Gastroesophageal sphincter (tissue), 4 donors: ENCODE results near the gene SLC46A1. TPM values are rescaled to one million over a fixed set of nuclear protein-coding genes. Genes with fewer than 3 reads are reported as not detected.

Source experiments
- ATAC-seq: fragments of 150-250 bp; one replicate; pipeline ENCODE4 v1.9.1; 2016; ENCODE audit warnings: mild to moderate bottlenecking, moderate library complexity
- H3K27ac ChIP-seq, 4 donors: fragments of 200-600 bp; sonication (generic) in 3 of 4; 1 replicate in 3 of 4; 2 replicates in 1 of 4; pipeline ENCODE4 v1.5.1; 2016 to 2019
- H3K27me3 ChIP-seq: fragments of 200-600 bp; sonication (generic); one replicate; pipeline ENCODE4 v1.5.1; 2019
- H3K36me3 ChIP-seq, 2 donors: fragments of 200-600 bp; sonication (generic); one replicate each; pipeline ENCODE4 v1.5.1; 2019; ENCODE audit warnings: control low read depth in 1 of 2
- H3K4me1 ChIP-seq, 3 donors: fragments of 200-600 bp; sonication (generic); 1 replicate in 2 of 3; 2 replicates in 1 of 3; pipeline ENCODE4 v1.5.1; 2016 to 2019; ENCODE audit warnings: control low read depth in 2 of 3
- H3K4me3 ChIP-seq, 2 donors: fragments of 200-600 bp; sonication (generic); one replicate each; pipeline ENCODE4 v1.5.1; 2019; ENCODE audit warnings: mild to moderate bottlenecking in 1 of 2, moderate library complexity in 1 of 2
- H3K9me3 ChIP-seq, 3 donors: fragments of 200-600 bp; sonication (generic); one replicate each; pipeline ENCODE4 v1.5.1; 2017 to 2019; ENCODE audit warnings: control low read depth in 2 of 3
- CTCF ChIP-seq, 4 experiments: fragments of 200-600 bp in 2 of 4; fragments of 450-650 bp in 2 of 4; sonication (generic) in 1 of 4; IDR thresholded peaks; one replicate each; pipeline ENCODE4 v1.5.1; 2017 to 2019; ENCODE audit warnings: antibody characterized with exemption in 4 of 4, mild to moderate bottlenecking in 2 of 4, moderate library complexity in 2 of 4
- EP300 ChIP-seq: sonication (generic); formaldehyde crosslinking; IDR thresholded peaks from one replicate; pipeline ENCODE4 v1.6.1; 2017; ENCODE audit warnings: antibody characterized with exemption, mild to moderate bottlenecking
- POLR2A ChIP-seq, 2 donors: fragments of 450-650 bp; IDR thresholded peaks; one replicate each; pipeline ENCODE4 v1.6.1; 2017; ENCODE audit warnings: antibody characterized with exemption in 2 of 2, mild to moderate bottlenecking in 2 of 2, moderate library complexity in 1 of 2
- POLR2AphosphoS5 ChIP-seq: sonication (generic); formaldehyde crosslinking; IDR thresholded peaks from one replicate; pipeline ENCODE4 v1.6.1; 2017; ENCODE audit warnings: antibody characterized with exemption
- WGBS, 2 donors: methylation state at CpG; one replicate each; pipeline ENCODE4 v1.1.5; 2018; ENCODE audit warnings: low coverage in 1 of 2; 5-methylcytosine and 5-hydroxymethylcytosine counted together
- total RNA-seq, 4 donors: library from RNA; depleted of rRNA; stranded (reverse); fragments of >200 nt; gene quantifications; one replicate each; pipeline ENCODE4 v1.1.0, GENCODE V29; 2016

SLC46A1 gene
- 1 to 10 TPM; 7.9 to 9.7 (median 8.4) TPM for total RNA-seq

GRCh38 chr17:28405632-28406472 is at the start of gene SLC46A1:
TSS of gene SLC46A1 (minus strand) at chr17:28406212. CDS start at chr17:28406114, 98 bp downstream.
- H3K27me3 ChIP-seq = peaks cover 1% of the 10 kb centered on the region
- peak within 1 kb of the TSS in 3 of 4 donors; percentile 55 to 70 (median 63) for H3K27ac ChIP-seq
- H3K36me3 ChIP-seq = peaks cover 0 to 26% of the 10 kb centered on the region in 2 donors
- H3K9me3 ChIP-seq = no peaks in the 10 kb centered on the region
- peak; percentile 81 for ATAC-seq
- TF ChIP-seq EP300 (no peak), POLR2AphosphoS5 (no peak), CTCF (IDR thresholded peaks at IDR 0.05) (no peak), POLR2A (IDR thresholded peaks at IDR 0.05) (peak in 1 of 2 donors; percentile 16)
- peaks cover 3 to 24% (median 8%) of the 10 kb centered on the region in 3 donors for H3K4me1 ChIP-seq
- 0% methylated on average over 4 of the region's 70 CpGs; no CpG with 5 or more reads in 1 of the 2 donors for WGBS, 2 donors
- H3K4me3 ChIP-seq = peak within 1 kb of the TSS; percentile 62 to 89

GRCh38 chr17:28449859-28450258 is 43.8 kb upstream of the SLC46A1 start:
- H3K4me1 ChIP-seq = no peaks in the 10 kb centered on the region
- WGBS, 2 donors = 67 to 86% methylated on average over 1 of the region's 1 CpG
- H3K27ac ChIP-seq = no peak overlapping the region
- no peaks in the 10 kb centered on the region for H3K36me3 ChIP-seq
- H3K4me3 ChIP-seq = no peak overlapping the region
- H3K9me3 ChIP-seq = peaks cover 0 to 14% (median 0%) of the 10 kb centered on the region in 3 donors
- TF ChIP-seq EP300 (no peak), POLR2A (IDR thresholded peaks at IDR 0.05) (no peak), CTCF (IDR thresholded peaks at IDR 0.05) (no peak), POLR2AphosphoS5 (no peak)
- peaks cover 8% of the 10 kb centered on the region for H3K27me3 ChIP-seq
- ATAC-seq = no peak

- H3K9me3 ChIP-seq = peaks cover 0 to 14% (median 0%) of the 10 kb centered on the region in 3 donors
- no peak overlapping the region for H3K27ac ChIP-seq
- 64 to 69% methylated on average over 5 of the region's 5 CpGs for WGBS, 2 donors
- H3K27me3 ChIP-seq = peaks cover 18% of the 10 kb centered on the region
- TF ChIP-seq POLR2AphosphoS5 (no peak), EP300 (no peak), POLR2A (IDR thresholded peaks at IDR 0.05) (no peak), CTCF (IDR thresholded peaks at IDR 0.05) (no peak)
- no peaks in the 10 kb centered on the region for H3K36me3 ChIP-seq
- H3K4me1 ChIP-seq = no peaks in the 10 kb centered on the region
- no peak for ATAC-seq
- no peak overlapping the region for H3K4me3 ChIP-seq
These were observed 41.4 kb upstream of the SLC46A1 start for GRCh38 chr17:28447396-28447760.

- no peak for ATAC-seq
- TF ChIP-seq CTCF (IDR thresholded peaks at IDR 0.05) (no peak), EP300 (no peak), POLR2A (IDR thresholded peaks at IDR 0.05) (no peak), POLR2AphosphoS5 (no peak)
- WGBS, 2 donors = 89 to 91% methylated on average over 8 of the region's 8 CpGs
- Histone ChIP-seq H3K4me1 (no peaks in the 10 kb centered on the region), H3K36me3 (no peaks in the 10 kb centered on the region), H3K4me3 (no peak overlapping the region), H3K9me3 (peaks cover 0 to 14% (median 0%) of the 10 kb centered on the region in 3 donors), H3K27me3 (peaks cover 20% of the 10 kb centered on the region), H3K27ac (no peak overlapping the region)
These were observed 40.8 kb upstream of the SLC46A1 start for GRCh38 chr17:28446716-28447395.
